ENCODE data around the gene LYRM7.

LYRM7 gene

DNA sequence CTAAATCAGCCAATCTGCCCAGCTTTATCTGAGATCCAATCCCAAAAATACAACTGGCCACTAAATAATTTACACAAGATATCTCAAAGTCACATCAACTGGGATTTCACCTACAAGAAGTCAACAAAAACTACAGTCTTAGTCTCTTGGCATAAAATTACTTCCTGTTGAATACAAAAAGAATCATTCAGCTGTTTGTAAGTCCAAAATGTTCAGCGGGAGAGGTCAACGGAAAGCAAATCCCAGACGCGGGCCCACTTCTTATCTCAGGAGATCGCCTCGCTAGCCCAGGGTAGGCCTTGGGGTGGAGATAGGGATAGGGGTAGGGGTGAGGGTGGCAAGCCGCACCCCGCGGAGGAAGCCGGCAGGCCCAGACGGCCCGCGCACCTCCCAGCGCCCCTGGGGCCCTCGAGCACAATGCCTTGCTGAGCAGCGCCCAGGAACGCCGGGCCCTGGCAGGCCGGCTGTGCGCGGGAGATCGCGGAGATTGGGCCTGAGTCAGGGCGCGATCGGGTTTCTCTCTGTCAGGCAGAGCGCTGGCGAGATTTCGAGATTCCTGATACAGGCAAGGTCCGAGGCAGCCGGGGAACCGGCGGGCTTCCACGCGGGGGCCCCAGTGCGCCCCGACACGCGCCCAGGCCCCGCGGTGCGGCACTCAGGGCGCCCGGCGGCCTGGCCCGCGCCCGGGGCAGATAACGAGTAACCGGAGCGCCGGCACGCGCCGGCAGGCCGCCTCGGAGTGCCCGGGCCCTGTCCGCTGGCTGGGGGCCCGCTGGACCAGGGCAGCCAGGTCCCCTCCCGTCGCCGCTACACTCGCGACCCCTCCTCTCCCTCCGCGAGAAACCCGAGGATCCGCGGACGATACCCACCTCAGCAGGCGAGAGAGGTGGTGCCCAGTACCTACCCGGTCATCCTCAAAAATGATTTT lies 6.3 kb upstream of the LYRM7 start (continued):
- TF ChIP-seq ZNF677 (tag by site-specific recombination; IDR thresholded peaks at IDR 0.05) = no peak
- TF ChIP-seq ZNF561 (tag by site-specific recombination; IDR thresholded peaks at IDR 0.05; ENCODE audit: borderline replicate concordance) = no peak
- no peak for TF ChIP-seq ZNF571 (tag by site-specific recombination; IDR thresholded peaks at IDR 0.05)
- TF ChIP-seq ZBTB1 (tag by site-specific recombination; IDR thresholded peaks at IDR 0.05) = no peak
- TF ChIP-seq ZNF785 (tag by site-specific recombination; IDR thresholded peaks at IDR 0.05) = 0 out of 2 replicates have a peak, but pooled peaks have one; percentile 18
- TF ChIP-seq HOXA7 (CRISPR knock-in tag; IDR thresholded peaks at IDR 0.05; ENCODE audit: borderline replicate concordance) = no peak
- no peak for TF ChIP-seq SETDB1 (IDR thresholded peaks at IDR 0.05; ENCODE audit: insufficient read length, low read length)
- TF ChIP-seq ZFP37 (tag by site-specific recombination; IDR thresholded peaks at IDR 0.05) = no peak; the same call in 1 of the 2 replicates
- TF ChIP-seq ZBTB49 (tag by site-specific recombination; IDR thresholded peaks at IDR 0.05; ENCODE audit: low read depth) = no peak
- TF ChIP-seq ELK4 (IDR thresholded peaks at IDR 0.05; ENCODE audit: borderline replicate concordance, low read depth, low read length) = no peak
- no peak for TF ChIP-seq HOXC10 (CRISPR knock-in tag; IDR thresholded peaks at IDR 0.05)
- TF ChIP-seq ZSCAN18 (tag by site-specific recombination; IDR thresholded peaks at IDR 0.05) = no peak
- TF ChIP-seq GLIS1 (tag by site-specific recombination; IDR thresholded peaks at IDR 0.05) = peak; percentile 23
- no peak for TF ChIP-seq ZNF843 (tag by site-specific recombination; IDR thresholded peaks at IDR 0.05)
- no peak for TF ChIP-seq PRDM4 (tag by site-specific recombination; IDR thresholded peaks at IDR 0.05)
- TF ChIP-seq ZNF830 (tag by site-specific recombination; IDR thresholded peaks at IDR 0.05; ENCODE audit: low read depth) = no peak
- no peak for TF ChIP-seq ZNF221 (tag by site-specific recombination; IDR thresholded peaks at IDR 0.05; ENCODE audit: borderline replicate concordance)
- no peak for TF ChIP-seq ZNF239 (tag by site-specific recombination; IDR thresholded peaks at IDR 0.05)
- TF ChIP-seq ZBTB8A (tag by site-specific recombination; IDR thresholded peaks at IDR 0.05) = no peak; the same call in 1 of the 2 replicates
- TF ChIP-seq ZNF837 (tag by site-specific recombination; IDR thresholded peaks at IDR 0.05) = no peak
- no peak for TF ChIP-seq ZNF664 (tag by site-specific recombination; IDR thresholded peaks at IDR 0.05)
- no peak for TF ChIP-seq ZNF354C (tag by site-specific recombination; IDR thresholded peaks at IDR 0.05; ENCODE audit: borderline replicate concordance, low read depth)
- TF ChIP-seq, protein P1, sequence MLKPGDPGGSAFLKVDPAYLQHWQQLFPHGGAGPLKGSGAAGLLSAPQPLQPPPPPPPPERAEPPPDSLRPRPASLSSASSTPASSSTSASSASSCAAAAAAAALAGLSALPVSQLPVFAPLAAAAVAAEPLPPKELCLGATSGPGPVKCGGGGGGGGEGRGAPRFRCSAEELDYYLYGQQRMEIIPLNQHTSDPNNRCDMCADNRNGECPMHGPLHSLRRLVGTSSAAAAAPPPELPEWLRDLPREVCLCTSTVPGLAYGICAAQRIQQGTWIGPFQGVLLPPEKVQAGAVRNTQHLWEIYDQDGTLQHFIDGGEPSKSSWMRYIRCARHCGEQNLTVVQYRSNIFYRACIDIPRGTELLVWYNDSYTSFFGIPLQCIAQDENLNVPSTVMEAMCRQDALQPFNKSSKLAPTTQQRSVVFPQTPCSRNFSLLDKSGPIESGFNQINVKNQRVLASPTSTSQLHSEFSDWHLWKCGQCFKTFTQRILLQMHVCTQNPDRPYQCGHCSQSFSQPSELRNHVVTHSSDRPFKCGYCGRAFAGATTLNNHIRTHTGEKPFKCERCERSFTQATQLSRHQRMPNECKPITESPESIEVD (tag by site-specific recombination; IDR thresholded peaks at IDR 0.05) = no peak
- peak; percentile 70 for TF ChIP-seq ZFP69B (tag by site-specific recombination; IDR thresholded peaks at IDR 0.05)
- no peak for TF ChIP-seq ZNF433 (tag by site-specific recombination; IDR thresholded peaks at IDR 0.05; ENCODE audit: low read depth)
- no peak for TF ChIP-seq ZSCAN23 (tag by site-specific recombination; IDR thresholded peaks at IDR 0.05)
- TF ChIP-seq, protein P2, sequence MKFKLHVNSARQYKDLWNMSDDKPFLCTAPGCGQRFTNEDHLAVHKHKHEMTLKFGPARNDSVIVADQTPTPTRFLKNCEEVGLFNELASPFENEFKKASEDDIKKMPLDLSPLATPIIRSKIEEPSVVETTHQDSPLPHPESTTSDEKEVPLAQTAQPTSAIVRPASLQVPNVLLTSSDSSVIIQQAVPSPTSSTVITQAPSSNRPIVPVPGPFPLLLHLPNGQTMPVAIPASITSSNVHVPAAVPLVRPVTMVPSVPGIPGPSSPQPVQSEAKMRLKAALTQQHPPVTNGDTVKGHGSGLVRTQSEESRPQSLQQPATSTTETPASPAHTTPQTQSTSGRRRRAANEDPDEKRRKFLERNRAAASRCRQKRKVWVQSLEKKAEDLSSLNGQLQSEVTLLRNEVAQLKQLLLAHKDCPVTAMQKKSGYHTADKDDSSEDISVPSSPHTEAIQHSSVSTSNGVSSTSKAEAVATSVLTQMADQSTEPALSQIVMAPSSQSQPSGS (tag by site-specific recombination; IDR thresholded peaks at IDR 0.05; ENCODE audit: low read depth) = no peak
- no peak for TF ChIP-seq ZNF501 (tag by site-specific recombination; IDR thresholded peaks at IDR 0.05)
- 0 out of 2 replicates have a peak, but pooled peaks have one; percentile 45 for TF ChIP-seq GFI1B (tag by site-specific recombination; IDR thresholded peaks at IDR 0.05)
- TF ChIP-seq ZNF311 (tag by site-specific recombination; IDR thresholded peaks at IDR 0.05; ENCODE audit: borderline replicate concordance) = no peak
